Thyroid gland (tissue), 4 donors: ENCODE data around the gene CEMIP2.

Source experiments
- POLR2A ChIP-seq, 2 donors: fragments of 450-650 bp; IDR thresholded peaks; one replicate each; pipeline ENCODE4 v1.6.1; 2017; ENCODE audit warnings: antibody characterized with exemption in 2 of 2, mild to moderate bottlenecking in 2 of 2, moderate library complexity in 1 of 2
- TF ChIP-seq, protein P1 (sequence below), 6 experiments: fragments of 200-600 bp in 3 of 6; fragments of 450-650 bp in 3 of 6; sonication (generic) in 3 of 6; IDR thresholded peaks; one replicate each; pipeline ENCODE4 v1.5.1; 2016 to 2019; ENCODE audit warnings: antibody characterized with exemption in 6 of 6, mild to moderate bottlenecking in 2 of 6, inconsistent platforms in 1 of 6, moderate library complexity in 1 of 6

DNA sequence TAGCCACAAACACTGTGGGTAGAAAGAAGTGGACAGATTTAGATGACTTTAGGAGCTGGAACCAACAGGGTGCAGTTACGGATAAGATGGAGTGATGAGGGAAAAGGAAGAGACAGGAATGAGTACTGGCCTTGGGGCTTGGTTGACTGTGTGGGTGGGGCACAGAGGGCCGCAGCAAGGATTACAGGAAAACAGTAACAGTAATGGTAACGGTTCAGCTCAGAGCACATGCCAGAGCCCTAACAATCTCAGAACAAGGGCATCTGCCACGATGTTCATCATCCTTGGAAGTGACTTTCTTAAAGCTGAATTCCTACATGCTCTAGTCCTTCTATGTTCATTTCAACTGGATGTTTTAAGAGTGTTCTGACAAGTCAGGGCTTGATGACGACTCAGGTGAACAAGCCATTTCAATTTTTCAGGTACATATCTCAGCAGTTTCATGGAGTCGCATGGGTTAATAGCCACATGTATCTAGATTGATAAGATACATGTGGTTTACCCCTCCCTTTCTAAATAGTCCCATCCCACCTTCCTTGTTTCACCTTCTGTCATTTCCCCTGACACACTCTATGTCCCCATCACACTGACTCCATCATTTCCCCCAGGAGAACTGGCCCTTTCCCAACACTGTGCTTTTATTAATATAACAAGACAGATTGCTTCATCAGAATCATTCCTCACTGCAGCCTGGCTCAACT, 65.0 kb downstream of the CEMIP2 start:
- TF ChIP-seq, protein P1, sequence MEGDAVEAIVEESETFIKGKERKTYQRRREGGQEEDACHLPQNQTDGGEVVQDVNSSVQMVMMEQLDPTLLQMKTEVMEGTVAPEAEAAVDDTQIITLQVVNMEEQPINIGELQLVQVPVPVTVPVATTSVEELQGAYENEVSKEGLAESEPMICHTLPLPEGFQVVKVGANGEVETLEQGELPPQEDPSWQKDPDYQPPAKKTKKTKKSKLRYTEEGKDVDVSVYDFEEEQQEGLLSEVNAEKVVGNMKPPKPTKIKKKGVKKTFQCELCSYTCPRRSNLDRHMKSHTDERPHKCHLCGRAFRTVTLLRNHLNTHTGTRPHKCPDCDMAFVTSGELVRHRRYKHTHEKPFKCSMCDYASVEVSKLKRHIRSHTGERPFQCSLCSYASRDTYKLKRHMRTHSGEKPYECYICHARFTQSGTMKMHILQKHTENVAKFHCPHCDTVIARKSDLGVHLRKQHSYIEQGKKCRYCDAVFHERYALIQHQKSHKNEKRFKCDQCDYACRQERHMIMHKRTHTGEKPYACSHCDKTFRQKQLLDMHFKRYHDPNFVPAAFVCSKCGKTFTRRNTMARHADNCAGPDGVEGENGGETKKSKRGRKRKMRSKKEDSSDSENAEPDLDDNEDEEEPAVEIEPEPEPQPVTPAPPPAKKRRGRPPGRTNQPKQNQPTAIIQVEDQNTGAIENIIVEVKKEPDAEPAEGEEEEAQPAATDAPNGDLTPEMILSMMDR (IDR thresholded peaks at IDR 0.05): no peak
- TF ChIP-seq POLR2A (IDR thresholded peaks at IDR 0.05): no peak
